CD4-positive, alpha-beta T cell treated with Interleukin-15 for 4 hours (primary cell): ENCODE data around the gene C4BPA.

Source experiments
- DNase-seq: peaks from one replicate; pipeline ENCODE4 v3.0.0-alpha.2; 2020; ENCODE audit warnings: low spot score

C4BPA gene

GRCh38 chr1:207191061-207191460 is 87.0 kb downstream of the C4BPA start:
- no peak for DNase-seq

DNA sequence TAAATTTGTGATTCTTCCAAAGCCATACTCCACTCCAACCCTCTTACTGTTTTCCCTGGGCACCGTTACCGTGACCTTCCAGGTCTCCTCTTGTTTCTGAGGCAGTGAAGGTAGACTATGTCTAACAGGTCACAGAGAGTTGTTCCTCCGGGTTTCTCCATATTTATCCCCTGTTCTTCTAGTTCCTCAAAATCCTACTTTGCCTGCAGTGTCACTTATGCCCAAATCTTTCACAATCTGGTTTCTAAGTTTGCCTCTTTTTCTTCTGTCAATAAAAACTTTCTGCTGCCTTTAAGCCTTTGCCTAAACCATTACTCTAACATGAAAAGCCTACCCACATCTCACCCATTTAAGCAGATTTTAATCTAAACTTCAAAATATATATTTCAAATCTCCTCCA is 87.7 kb downstream of the C4BPA start:
- DNase-seq = no peak

DNA sequence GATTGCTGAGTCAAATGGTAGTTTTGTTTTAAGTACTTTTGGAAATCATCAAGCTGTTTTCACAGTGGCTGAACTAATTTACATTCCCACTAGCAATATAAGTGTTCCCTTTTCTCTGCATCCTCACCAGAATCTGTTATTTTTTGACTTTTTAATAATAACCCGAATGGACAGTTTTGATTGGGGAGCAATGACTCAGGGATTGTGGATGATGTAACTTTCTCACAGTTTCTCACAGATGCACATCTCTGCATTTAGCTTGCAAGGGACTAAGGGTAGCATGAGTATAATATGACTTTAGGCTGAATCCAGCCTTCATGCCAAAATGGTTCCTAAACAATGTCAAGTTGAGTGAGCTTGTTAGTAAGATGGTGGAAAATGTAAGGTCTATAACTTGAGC is 90.2 kb downstream of the C4BPA start:
- no peak for DNase-seq
